Effector memory CD4-positive, alpha-beta T cell (primary cell): ENCODE data around the gene CAMK2D.

Experiments
- DNase-seq, 3 donors: peaks; one replicate each; pipeline ENCODE4 v3.0.0-alpha.2; 2020
- H3K27ac ChIP-seq: 2 replicates; pipeline ENCODE4 v1.7.0; 2013; ENCODE audit warnings: mild to moderate bottlenecking, low read length, moderate library complexity; ENCODE audit not compliant: insufficient read depth, poor library complexity, severe bottlenecking
- H3K27me3 ChIP-seq: replicated peaks from 2 replicates; pipeline ENCODE4 v1.7.0; 2013; ENCODE audit warnings: mild to moderate bottlenecking, low read length; ENCODE audit not compliant: insufficient read depth, control insufficient read depth, poor library complexity, severe bottlenecking
- H3K36me3 ChIP-seq: 2 replicates; pipeline ENCODE4 v1.7.0; 2013; ENCODE audit warnings: mild to moderate bottlenecking, low read length, moderate library complexity; ENCODE audit not compliant: control insufficient read depth, insufficient read depth
- H3K4me1 ChIP-seq: 2 replicates; pipeline ENCODE4 v1.7.0; 2013; ENCODE audit warnings: low read length, mild to moderate bottlenecking; ENCODE audit not compliant: control insufficient read depth, insufficient read depth, poor library complexity, severe bottlenecking
- H3K4me3 ChIP-seq: 2 replicates; pipeline ENCODE4 v1.7.0; 2013; ENCODE audit warnings: low read length, low read depth, mild to moderate bottlenecking; ENCODE audit not compliant: insufficient read depth, poor library complexity, severe bottlenecking
- H3K9me3 ChIP-seq: 2 replicates; pipeline ENCODE4 v1.7.0; 2013; ENCODE audit warnings: mild to moderate bottlenecking, low read length, moderate library complexity; ENCODE audit not compliant: control insufficient read depth

The CAMK2D gene

GRCh38 chr4:113469926-113470325 lies 291.6 kb downstream of the CAMK2D start:
- H3K36me3 ChIP-seq: peaks cover 4% of the 10 kb centered on the region
- no peak for DNase-seq
- no peak overlapping the region for H3K27ac ChIP-seq
- H3K27me3 ChIP-seq: no peaks in the 10 kb centered on the region
- no peak overlapping the region for H3K4me3 ChIP-seq
- no peaks in the 10 kb centered on the region for H3K4me1 ChIP-seq
- H3K9me3 ChIP-seq: no peaks in the 10 kb centered on the region

- Histone ChIP-seq H3K9me3 (no peaks in the 10 kb centered on the region), H3K4me1 (no peaks in the 10 kb centered on the region), H3K27ac (no peak overlapping the region), H3K27me3 (no peaks in the 10 kb centered on the region), H3K36me3 (peaks cover 4% of the 10 kb centered on the region), H3K4me3 (no peak overlapping the region)
- DNase-seq: no peak
Observed at GRCh38 chr4:113469023-113469390, 292.5 kb downstream of the CAMK2D start.

GRCh38 chr4:113468165-113469022 lies 293.1 kb downstream of the CAMK2D start:
- Histone ChIP-seq H3K9me3 (no peaks in the 10 kb centered on the region), H3K36me3 (peaks cover 4% of the 10 kb centered on the region), H3K27ac (no peak overlapping the region), H3K27me3 (no peaks in the 10 kb centered on the region), H3K4me1 (no peaks in the 10 kb centered on the region), H3K4me3 (no peak overlapping the region)
- no peak for DNase-seq

GRCh38 chr4:113467581-113467980 lies 294.0 kb downstream of the CAMK2D start:
- Histone ChIP-seq H3K9me3 (no peaks in the 10 kb centered on the region), H3K27ac (no peak overlapping the region), H3K4me1 (no peaks in the 10 kb centered on the region), H3K4me3 (no peak overlapping the region), H3K27me3 (no peaks in the 10 kb centered on the region), H3K36me3 (peaks cover 4% of the 10 kb centered on the region)
- no peak for DNase-seq

- no peaks in the 10 kb centered on the region for H3K9me3 ChIP-seq
- H3K27ac ChIP-seq: no peak overlapping the region
- H3K4me1 ChIP-seq: no peaks in the 10 kb centered on the region
- peaks cover 22% of the 10 kb centered on the region for H3K36me3 ChIP-seq
- no peaks in the 10 kb centered on the region for H3K27me3 ChIP-seq
- no peak for DNase-seq
- no peak overlapping the region for H3K4me3 ChIP-seq
Observed at GRCh38 chr4:113462286-113462685, 299.3 kb downstream of the CAMK2D start.

- Histone ChIP-seq H3K4me1 (no peaks in the 10 kb centered on the region), H3K4me3 (no peak overlapping the region), H3K27me3 (no peaks in the 10 kb centered on the region), H3K36me3 (peaks cover 28% of the 10 kb centered on the region), H3K9me3 (no peaks in the 10 kb centered on the region), H3K27ac (no peak overlapping the region)
- DNase-seq: no peak
Observed at GRCh38 chr4:113461281-113461680, 300.3 kb downstream of the CAMK2D start.

GRCh38 chr4:113457886-113458285 lies 303.7 kb downstream of the CAMK2D start:
- no peaks in the 10 kb centered on the region for H3K4me1 ChIP-seq
- no peak overlapping the region for H3K4me3 ChIP-seq
- no peaks in the 10 kb centered on the region for H3K9me3 ChIP-seq
- H3K36me3 ChIP-seq: peaks cover 24% of the 10 kb centered on the region
- no peak overlapping the region for H3K27ac ChIP-seq
- H3K27me3 ChIP-seq: no peaks in the 10 kb centered on the region
- no peak for DNase-seq

GRCh38 chr4:113457121-113457520 lies 304.4 kb downstream of the CAMK2D start:
- Histone ChIP-seq H3K4me1 (no peaks in the 10 kb centered on the region), H3K4me3 (no peak overlapping the region), H3K27me3 (no peaks in the 10 kb centered on the region), H3K9me3 (no peaks in the 10 kb centered on the region), H3K27ac (no peak overlapping the region), H3K36me3 (peaks cover 24% of the 10 kb centered on the region)
- no peak for DNase-seq

GRCh38 chr4:113455061-113455460 lies 306.5 kb downstream of the CAMK2D start:
- H3K9me3 ChIP-seq: no peaks in the 10 kb centered on the region
- H3K4me3 ChIP-seq: no peak overlapping the region
- H3K27me3 ChIP-seq: no peaks in the 10 kb centered on the region
- H3K36me3 ChIP-seq: peaks cover 21% of the 10 kb centered on the region
- H3K4me1 ChIP-seq: no peaks in the 10 kb centered on the region
- H3K27ac ChIP-seq: no peak overlapping the region
- no peak for DNase-seq

GRCh38 chr4:113452868-113453620 lies 308.5 kb downstream of the CAMK2D start:
- Histone ChIP-seq H3K36me3 (peaks cover 14% of the 10 kb centered on the region), H3K27ac (no peak overlapping the region), H3K4me3 (no peak overlapping the region), H3K4me1 (no peaks in the 10 kb centered on the region), H3K27me3 (no peaks in the 10 kb centered on the region), H3K9me3 (no peaks in the 10 kb centered on the region)
- DNase-seq: no peak
